Measurements from ENCODE around the gene KRT222. TPM values are rescaled to one million over a fixed set of nuclear protein-coding genes. Genes with fewer than 3 reads are reported as not detected.

KRT222 gene
- total RNA-seq = not detected in 2 replicates

GRCh38 chr17:40664582-40665333 is at the start of gene KRT222:
KRT222 (minus strand) TSS chr17:40665177; CDS start chr17:40665099, 78 bp downstream.

GRCh38 chr17:40703652-40704051 is 38.7 kb upstream of the KRT222 start, which contains the start of gene KRT24:
KRT24 (minus strand) TSS chr17:40703752; CDS start chr17:40703693, 59 bp downstream.

GRCh38 chr17:40647624-40648383 is 17.2 kb downstream of the KRT222 start, which contains the start of gene SMARCE1:
SMARCE1 (minus strand) TSS chr17:40647818; CDS start chr17:40645802, 2,016 bp downstream.

Other genes starting within 250 kb of the KRT222 start
- 31.7 and 61.5 TPM in 2 replicates for gene TOP2A, start 247.3 kb downstream of the KRT222 start, total RNA-seq
- 180 and 262 TPM in 2 replicates for gene IGFBP4, start 221.7 kb downstream of the KRT222 start, total RNA-seq
- gene TNS4, start 163.6 kb downstream of the KRT222 start, total RNA-seq = not detected in 2 replicates
- gene CCR7, start 99.7 kb downstream of the KRT222 start, total RNA-seq = not detected in 2 replicates
- 100 and 136 TPM in 2 replicates for gene SMARCE1, start 17.4 kb downstream of the KRT222 start, total RNA-seq
- gene KRT24, start 38.6 kb upstream of the KRT222 start, total RNA-seq = not detected in 2 replicates
- gene KRT25, start 90.2 kb upstream of the KRT222 start, total RNA-seq = not detected in 2 replicates
- not detected in 2 replicates for gene KRT26, start 107.0 kb upstream of the KRT222 start, total RNA-seq
- gene KRT27, start 117.4 kb upstream of the KRT222 start, total RNA-seq = not detected in 2 replicates
- gene KRT28, start 134.8 kb upstream of the KRT222 start, total RNA-seq = not detected in 2 replicates
- gene KRT10, start 157.4 kb upstream of the KRT222 start, total RNA-seq = 0.98 and 5.4 TPM in 2 replicates
- not detected in 2 replicates for gene KRT12, start 202.0 kb upstream of the KRT222 start, total RNA-seq
- not detected in 2 replicates for gene KRT20, start 220.1 kb upstream of the KRT222 start, total RNA-seq

All from vein endothelial cell (primary cell).